HepG2 (cell line): Measurements from ENCODE around the gene TTC16.

Experiments used
- CC2D1A ChIP-seq: sonication (generic); formaldehyde crosslinking; IDR thresholded peaks from 2 replicates; pipeline ENCODE4 v1.8.1; 2023; ENCODE audit warnings: mild to moderate bottlenecking, missing genetic modification reagents
- CENPBD1 ChIP-seq: sonication (generic); formaldehyde crosslinking; IDR thresholded peaks from 2 replicates; pipeline ENCODE4 v1.8.0; 2022; ENCODE audit warnings: missing genetic modification reagents, low read depth, mild to moderate bottlenecking, borderline replicate concordance
- GMEB1 ChIP-seq: sonication (generic); formaldehyde crosslinking; IDR thresholded peaks from 2 replicates; pipeline ENCODE4 v1.5.1; 2020; ENCODE audit warnings: missing genetic modification reagents, mild to moderate bottlenecking, borderline replicate concordance
- LCORL ChIP-seq, 2 experiments: fragments of 450-650 bp in 1 of 2; sonication (generic) in 1 of 2; formaldehyde crosslinking in 1 of 2; IDR thresholded peaks; 2 replicates each; pipeline versions ENCODE4 v1.5.0 to v1.6.1; 2017 to 2020; ENCODE audit warnings: antibody characterized with exemption in 1 of 2, missing genetic modification reagents in 1 of 2
- NRL ChIP-seq: sonication (generic); formaldehyde crosslinking; IDR thresholded peaks from 2 replicates; pipeline ENCODE4 v1.5.0; 2020; ENCODE audit warnings: missing genetic modification reagents, mild to moderate bottlenecking, moderate library complexity, borderline replicate concordance
- PAX8 ChIP-seq: sonication (generic); formaldehyde crosslinking; IDR thresholded peaks from 2 replicates; pipeline ENCODE4 v1.8.0; 2022; ENCODE audit warnings: mild to moderate bottlenecking, missing genetic modification reagents, borderline replicate concordance
- POLR2A ChIP-seq, 2 experiments: IDR thresholded peaks; 2 replicates each; pipeline ENCODE4 v1.6.1; 2011; ENCODE audit warnings: low read depth in 2 of 2, low read length in 2 of 2, mild to moderate bottlenecking in 1 of 2, moderate library complexity in 1 of 2; ENCODE audit not compliant: insufficient read depth in 1 of 2
- PRDM10 ChIP-seq: sonication (generic); formaldehyde crosslinking; IDR thresholded peaks from 2 replicates; pipeline ENCODE4 v1.4.0; 2020; ENCODE audit warnings: low read depth, missing genetic modification reagents
- TEF ChIP-seq: sonication (generic); formaldehyde crosslinking; IDR thresholded peaks from 2 replicates; pipeline ENCODE4 v1.5.0; 2020; ENCODE audit warnings: missing genetic modification reagents
- ZBTB1 ChIP-seq: sonication (generic); formaldehyde crosslinking; IDR thresholded peaks from 2 replicates; pipeline ENCODE4 v1.4.0; 2020; ENCODE audit warnings: missing genetic modification reagents, borderline replicate concordance
- ZNF558 ChIP-seq: sonication (generic); formaldehyde crosslinking; IDR thresholded peaks from 2 replicates; pipeline ENCODE4 v1.9.0; 2022; ENCODE audit warnings: mild to moderate bottlenecking, missing genetic modification reagents, borderline replicate concordance
- ZSCAN29 ChIP-seq: sonication (generic); formaldehyde crosslinking; conservative IDR thresholded peaks from 2 replicates; pipeline ENCODE4 v1.4.0; 2020; ENCODE audit warnings: mild to moderate bottlenecking, missing genetic modification reagents

- TF ChIP-seq PAX8 (CRISPR knock-in tag) (no peak), GMEB1 (CRISPR knock-in tag) (no peak), POLR2A (IDR thresholded peaks at IDR 0.05; ENCODE audit: insufficient read depth in 1 of 2, low read depth in 2 of 2, low read length in 2 of 2) (no peak), ZSCAN29 (no peak), PRDM10 (CRISPR knock-in tag) (no peak), ZNF558 (CRISPR knock-in tag) (no peak), TEF (CRISPR knock-in tag) (no peak), ZBTB1 (CRISPR knock-in tag) (no peak), LCORL (IDR thresholded peaks at IDR 0.05) (no peak), LCORL (CRISPR knock-in tag; IDR thresholded peaks at IDR 0.05) (no peak), NRL (CRISPR knock-in tag) (no peak), CC2D1A (no peak), CENPBD1 (CRISPR knock-in tag) (no peak)
These were observed 33.3 kb upstream of the TTC16 start for GRCh38 chr9:127682351-127683136.
